ENCODE results near the gene PTPRG.

GRCh38 chr3:61541694-61542093, 19.7 kb upstream of the PTPRG start:
- no peak for TF ChIP-seq CTCF (conservative IDR thresholded peaks at IDR 0.05 in 1 of 2, IDR thresholded peaks at IDR 0.05 in 1 of 2; ENCODE audit: low read depth in 1 of 2, low read length in 2 of 2)
- TF ChIP-seq EZH2 (IDR thresholded peaks at IDR 0.05; ENCODE audit: low read length, missing control alignments): no peak
